Measurements from ENCODE around the gene LIPJ.

The LIPJ gene

GRCh38 chr10:88592381-88592780 is 5.8 kb downstream of the LIPJ start:
- intact Hi-C loops (cut with DNase I), result no loop called here
- no peak for DNase-seq

DNA sequence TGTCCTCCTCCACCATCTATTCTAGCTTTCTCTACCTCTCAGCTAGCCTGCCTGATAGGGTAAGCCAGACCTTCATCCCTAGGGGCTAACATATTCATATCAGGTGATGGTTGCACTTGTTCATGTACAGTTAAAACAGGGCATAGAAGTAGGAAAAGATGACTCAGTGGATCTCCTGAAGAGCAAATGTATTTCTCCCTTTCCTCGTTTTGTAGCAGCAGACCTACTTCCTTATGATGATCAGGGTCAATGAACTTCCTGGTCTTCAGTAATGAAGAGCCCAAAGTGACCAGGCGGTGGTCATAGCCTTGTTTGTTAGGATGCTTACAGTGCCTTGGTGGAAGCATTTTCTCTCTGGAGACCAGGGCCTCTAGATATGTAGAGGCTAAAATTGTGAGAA is 6.3 kb downstream of the LIPJ start:
- DNase-seq, result no peak
- intact Hi-C loops (cut with DNase I), result no loop called here

DNA sequence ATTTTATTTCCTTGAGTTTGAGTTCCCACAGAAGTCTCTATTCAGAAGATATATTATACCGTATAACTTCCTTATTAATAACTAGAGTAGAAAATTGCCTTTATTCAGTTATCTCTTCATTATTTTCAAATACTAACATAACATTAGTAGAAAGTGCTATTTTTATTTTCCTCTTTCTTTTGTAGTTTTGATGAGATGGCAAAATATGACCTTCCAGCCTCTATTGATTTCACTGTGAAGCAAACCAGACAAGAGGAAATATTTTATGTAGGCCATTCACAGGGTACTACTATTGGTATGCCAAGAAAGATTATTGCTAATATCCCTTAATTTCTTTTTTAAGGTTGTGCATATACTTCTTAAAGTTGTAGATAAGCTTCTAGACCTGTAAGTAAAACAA is 7.9 kb downstream of the LIPJ start:
- intact Hi-C loops (cut with DNase I), result no loop called here
- DNase-seq, result no peak

DNA sequence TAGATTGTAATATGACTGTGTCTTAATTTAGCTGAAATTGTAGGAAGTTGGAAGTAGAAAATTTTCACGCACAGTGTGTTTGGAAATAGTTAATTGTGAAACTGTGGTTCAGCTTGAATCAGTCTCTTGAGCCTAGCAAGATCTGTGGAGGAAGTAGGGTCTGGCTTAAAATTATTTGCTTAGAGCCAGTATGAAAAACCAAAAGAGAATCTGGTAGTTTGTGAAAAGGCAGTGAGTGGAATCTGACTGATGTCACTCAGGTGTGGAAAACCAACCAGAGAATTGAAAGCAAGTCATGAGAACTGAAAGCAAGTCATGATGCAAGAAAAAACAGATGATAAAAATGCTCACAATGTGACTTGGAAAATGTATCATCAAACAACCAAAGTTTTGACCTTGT is 11.5 kb downstream of the LIPJ start:
- intact Hi-C loops (cut with DNase I), result no loop called here

DNA sequence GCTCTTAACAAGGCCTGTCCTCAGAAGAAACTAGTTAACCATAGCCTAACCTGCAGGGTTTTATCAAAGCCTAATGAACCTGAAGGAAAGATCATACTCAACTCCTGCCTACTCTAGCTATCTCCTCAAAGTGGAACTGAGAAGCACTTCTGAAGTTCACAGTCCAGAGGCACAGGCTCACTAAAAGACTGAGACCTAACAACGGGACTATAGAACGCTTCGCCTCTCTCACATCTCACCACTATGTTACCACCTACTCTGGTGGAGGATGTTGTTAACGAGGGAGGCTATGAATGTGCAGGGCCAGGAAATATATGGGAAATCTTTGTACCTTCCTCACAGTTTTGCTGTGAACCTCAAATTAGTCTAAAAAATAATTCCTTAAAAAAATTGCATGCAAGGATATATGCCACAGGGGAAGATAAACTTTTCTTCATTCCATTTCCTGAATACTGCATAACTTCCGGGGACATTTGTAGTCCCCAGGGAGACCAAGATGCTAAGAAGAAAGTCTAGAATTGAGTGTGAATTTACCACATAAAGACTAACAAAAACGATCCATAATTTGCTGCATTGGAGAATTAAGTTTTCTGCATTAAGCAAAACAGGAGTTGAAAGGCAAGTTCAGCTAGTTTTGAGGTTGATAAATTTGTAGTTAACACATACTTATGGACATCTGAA is 21.6 kb downstream of the LIPJ start:
- intact Hi-C loops (cut with DNase I), result no loop called here
- no peak for DNase-seq

More for the DNA sequence above, 11.5 kb downstream of the LIPJ start:
- DNase-seq, result no peak

DNA sequence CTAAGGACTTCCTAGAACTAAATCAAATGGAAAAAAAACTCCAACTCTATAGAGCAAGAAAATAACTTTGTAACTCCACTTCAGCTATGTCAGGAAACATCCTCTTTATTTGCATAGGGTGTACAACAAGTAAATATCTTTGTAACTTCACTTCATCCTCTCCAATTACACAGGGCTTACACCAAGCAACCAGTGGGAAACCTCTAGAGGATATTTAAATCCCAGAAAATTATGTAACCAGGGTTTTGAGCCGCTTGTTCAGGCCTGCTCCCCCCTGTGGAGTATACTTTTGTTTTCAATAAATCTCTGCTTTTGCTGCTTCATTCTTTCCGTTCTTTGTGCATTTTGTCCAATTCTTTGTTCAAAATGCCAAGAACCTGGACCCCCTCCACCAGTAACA is 22.2 kb downstream of the LIPJ start:
- no peak for DNase-seq
- intact Hi-C loops (cut with DNase I), result no loop called here

DNA sequence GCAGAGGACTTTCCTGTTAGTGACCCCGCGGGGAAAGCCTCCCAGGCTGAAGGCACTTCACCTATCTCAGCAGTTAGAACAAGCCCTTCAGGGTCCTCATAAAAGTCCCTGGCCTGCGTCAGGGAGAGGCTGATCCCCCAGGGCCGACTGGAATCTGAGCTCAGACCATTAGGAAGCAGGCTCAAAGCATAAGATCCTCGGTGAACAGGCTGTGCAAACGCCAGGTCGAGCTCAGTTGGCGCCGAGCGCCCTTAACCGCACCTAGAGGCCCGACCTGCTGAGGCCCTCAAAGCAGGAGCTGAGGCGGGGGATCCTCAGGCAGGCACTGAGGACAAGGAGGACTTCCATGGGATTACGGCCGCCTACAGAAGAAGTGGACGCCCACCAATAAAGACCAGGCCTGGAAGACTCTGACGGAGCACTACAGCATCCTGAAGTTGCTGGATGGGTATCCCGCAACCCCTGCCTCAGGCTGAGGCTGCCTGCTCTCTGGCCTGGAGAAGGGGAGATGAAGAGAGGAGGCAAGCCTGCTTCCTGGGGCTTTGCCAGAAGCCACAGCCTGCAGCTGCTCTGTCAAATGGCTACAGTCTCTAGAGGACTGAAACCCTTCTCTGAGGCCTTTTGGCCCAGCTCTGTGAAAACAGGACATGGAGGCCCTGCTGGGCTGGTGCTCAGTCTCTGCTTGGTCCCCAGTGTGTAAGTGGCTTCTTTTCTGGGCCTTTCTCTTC is 29.9 kb downstream of the LIPJ start:
- DNase-seq, result peak in 4 of 10 donors; percentile 26 to 74 (median 54)
- intact Hi-C loops (cut with DNase I), result no loop called here

DNA sequence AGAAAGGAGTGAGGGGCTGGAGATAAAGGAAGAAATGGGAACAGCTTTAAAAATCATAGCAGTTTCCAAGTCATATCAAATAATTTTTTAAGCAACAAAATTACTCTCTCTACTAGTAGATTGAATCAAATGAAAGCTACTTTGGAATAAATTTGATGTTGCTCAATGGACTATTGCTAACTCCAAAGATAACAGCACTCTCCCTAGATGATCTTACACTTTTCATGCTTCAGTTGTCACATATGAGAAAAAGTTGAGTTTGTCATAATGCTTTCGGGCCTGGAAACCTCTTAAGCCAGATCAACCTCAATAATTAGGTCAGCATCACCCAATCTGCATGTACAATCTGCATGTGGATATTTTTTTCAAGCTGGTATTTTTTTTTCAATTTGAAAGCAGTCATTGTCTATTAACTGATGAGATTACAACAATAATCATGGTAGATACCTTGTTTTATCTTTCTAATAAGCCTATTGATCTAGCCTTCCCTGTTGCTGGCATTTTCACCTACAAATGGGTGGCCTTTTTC is 31.3 kb downstream of the LIPJ start:
- intact Hi-C loops (cut with DNase I), result no loop called here
- DNase-seq, result no peak

- intact Hi-C loops (cut with DNase I), result no loop called here
- no peak for DNase-seq
Observed at GRCh38 chr10:88618496-88618895, 31.9 kb downstream of the LIPJ start.

DNA sequence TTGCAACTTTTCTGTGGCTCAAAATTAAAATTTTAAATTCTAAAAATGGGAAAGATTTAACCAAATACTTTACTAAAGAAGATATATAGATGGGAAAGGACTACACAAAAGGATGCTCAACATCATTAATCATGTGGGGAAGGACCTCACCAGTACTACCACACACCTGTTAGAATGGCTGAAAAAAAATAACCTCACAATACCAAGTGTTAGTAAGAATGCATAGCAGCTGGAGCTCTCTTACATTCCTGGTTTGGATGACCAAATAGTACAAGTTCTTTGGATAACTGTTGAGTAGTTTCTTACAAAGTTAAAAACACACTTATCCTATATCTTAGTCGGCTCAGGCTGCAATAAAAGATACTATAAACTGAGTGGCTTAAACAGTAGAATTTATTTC is 33.9 kb downstream of the LIPJ start:
- no peak for DNase-seq
- intact Hi-C loops (cut with DNase I), result no loop called here

DNA sequence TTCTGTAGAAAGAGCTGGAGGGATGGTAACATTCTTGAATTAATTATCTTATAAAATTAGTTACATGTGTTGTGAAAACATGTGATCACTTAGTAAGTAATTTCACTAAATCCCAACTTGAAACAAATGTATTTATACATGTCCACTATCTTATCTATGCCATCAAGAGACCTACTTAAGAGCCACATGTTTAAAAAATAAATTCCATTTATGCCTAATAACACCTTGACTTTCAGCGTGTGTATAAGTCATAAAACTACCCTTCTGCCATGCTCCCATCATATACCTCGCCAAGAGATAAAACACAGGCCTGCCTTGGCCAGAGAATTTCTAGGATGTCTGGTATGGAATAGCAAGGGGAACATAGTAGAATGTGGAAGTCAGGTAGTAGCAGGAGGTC is 37.3 kb downstream of the LIPJ start:
- DNase-seq, result no peak
- intact Hi-C loops (cut with DNase I), result no loop called here

DNA sequence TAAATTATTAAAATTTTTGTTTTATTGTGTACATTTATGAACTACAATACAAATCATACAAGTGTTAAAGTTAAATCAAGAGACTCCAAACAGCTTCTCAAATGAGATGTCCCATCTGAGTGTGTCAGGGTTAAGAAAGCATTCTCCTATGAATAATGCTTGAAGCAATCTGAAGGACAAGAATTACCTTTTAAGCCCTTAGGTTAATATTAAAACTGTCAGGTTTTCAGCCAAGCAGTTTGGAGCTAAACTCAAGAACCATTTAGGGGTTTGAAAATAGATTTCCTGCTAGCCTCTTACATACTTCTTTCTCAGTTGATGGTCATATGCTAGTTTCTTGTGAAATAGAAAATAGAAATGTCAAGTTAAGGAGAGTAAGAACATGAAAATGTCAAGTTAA is 38.3 kb downstream of the LIPJ start:
- intact Hi-C loops (cut with DNase I), result no loop called here
- DNase-seq, result no peak

DNA sequence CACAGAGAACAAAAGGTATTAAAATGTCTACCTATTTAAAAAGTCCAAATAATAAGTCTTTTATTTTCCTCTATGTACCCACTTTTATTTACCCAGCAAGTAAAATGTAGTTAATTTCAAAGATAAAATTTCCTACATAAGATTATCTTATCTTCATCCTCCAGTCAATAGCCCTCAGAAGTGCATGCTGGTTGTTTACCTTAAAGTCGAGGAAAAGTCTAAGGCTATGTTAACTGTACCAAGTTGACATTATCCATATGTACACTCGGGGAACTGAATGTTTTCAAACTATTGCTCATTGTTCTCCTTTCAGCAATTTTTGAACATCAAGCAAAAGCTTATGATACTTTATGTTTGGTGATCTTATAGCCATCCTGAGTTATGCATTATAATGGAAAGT is 53.6 kb downstream of the LIPJ start:
- intact Hi-C loops (cut with DNase I), result no loop called here
- DNase-seq, result no peak

GRCh38 chr10:88642209-88642608 is 55.6 kb downstream of the LIPJ start:
- intact Hi-C loops (cut with DNase I), result no loop called here

DNA sequence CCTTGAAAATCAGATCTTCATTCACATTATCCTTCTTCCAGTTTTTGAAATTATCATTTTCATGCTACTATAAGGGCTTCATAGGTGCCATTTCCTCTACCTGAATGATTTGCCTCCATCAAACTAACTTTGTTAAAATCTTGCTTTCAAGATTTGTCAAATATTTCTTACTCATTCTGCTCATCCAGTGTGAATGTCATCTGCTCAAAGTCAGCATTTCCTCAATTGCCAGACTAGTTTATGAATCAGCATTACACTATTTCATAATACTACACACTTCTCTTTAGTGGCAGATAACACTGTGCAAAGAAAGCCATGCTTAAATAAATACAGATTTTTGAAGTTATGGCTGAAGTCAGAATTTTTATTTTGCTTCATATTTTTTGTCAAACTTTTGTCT is 56.4 kb downstream of the LIPJ start:
- no peak for DNase-seq
- intact Hi-C loops (cut with DNase I), result no loop called here

More at GRCh38 chr10:88642209-88642608, 55.6 kb downstream of the LIPJ start:
- no peak for DNase-seq

DNA sequence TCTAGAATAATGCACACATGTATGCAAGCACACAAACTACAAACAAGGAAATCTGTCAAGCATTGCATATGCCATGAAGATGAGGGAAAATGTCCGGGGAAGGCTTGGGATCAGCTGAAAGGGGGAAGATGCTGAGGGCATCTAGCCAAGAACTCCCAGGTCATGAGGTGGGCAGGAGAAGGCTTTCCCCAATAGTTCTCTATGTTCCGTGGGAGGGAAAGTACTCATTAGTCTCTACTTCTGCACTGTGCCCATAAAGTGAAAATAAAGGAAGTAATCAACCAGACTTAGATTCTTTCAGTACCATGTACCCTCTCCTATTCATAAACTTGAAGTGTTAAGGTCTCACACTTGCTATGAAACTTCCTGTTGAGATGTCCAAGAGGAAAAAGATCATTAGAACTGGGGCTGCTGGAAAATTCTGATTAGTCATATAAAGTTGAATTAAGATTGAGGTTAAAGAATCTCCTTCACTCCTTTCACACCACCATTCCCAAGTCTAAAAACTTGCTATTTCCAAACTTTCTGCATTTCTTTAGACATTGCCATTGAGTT is 60.6 kb downstream of the LIPJ start:
- intact Hi-C loops (cut with DNase I), result no loop called here
- no peak for DNase-seq

GRCh38 chr10:88651101-88651551 is 64.6 kb downstream of the LIPJ start:
- DNase-seq, result no peak
- intact Hi-C loops (cut with DNase I), result no loop called here

GRCh38 chr10:88652616-88653015 is 66.1 kb downstream of the LIPJ start:
- no peak for DNase-seq
- intact Hi-C loops (cut with DNase I), result no loop called here

All from posterior cingulate gyrus (tissue), 11 donors.